ENCODE data around the gene GNL1. TPM values are rescaled to one million over a fixed set of nuclear protein-coding genes. Genes with fewer than 3 reads are reported as not detected.

GNL1 gene
- total and polyA plus RNA-seq, 2 of the 8 experiments (the other 6 are each of a cell fraction or from before 2014, with no cell fraction given) = 42.4 to 67.8 TPM

GRCh38 chr6:30603961-30604360, 47.7 kb upstream of the GNL1 start:
- Histone ChIP-seq H3K9ac (replicated peaks in 1 of 4; ENCODE audit: extremely low read depth in 1 of 4, low read depth in 3 of 4, low read length in 3 of 4) (no peak overlapping the region), H3K14ac (ENCODE audit: insufficient read length) (no peak overlapping the region), H2BK20ac (ENCODE audit: low read length) (no peak overlapping the region), H3K27ac (ENCODE audit: low read depth, low read length) (no peak overlapping the region), H3K4me2 (ENCODE audit: insufficient read depth in 1 of 2, low read depth in 2 of 2, low read length in 2 of 2) (no peak overlapping the region), H3K4me1 (replicated peaks in 1 of 4; ENCODE audit: control insufficient read depth in 3 of 4, insufficient read depth in 4 of 4, low read length in 3 of 4) (no peaks in the 10 kb centered on the region), H2AFZ (ENCODE audit: low read length) (no peak overlapping the region), H2BK15ac (ENCODE audit: low read length) (no peak overlapping the region), H4K91ac (replicated peaks; ENCODE audit: insufficient read length, low read length) (no peak overlapping the region), H4K8ac (ENCODE audit: extremely low read depth, insufficient read depth, low read length) (no peak overlapping the region), H3K18ac (ENCODE audit: extremely low read depth, low read length) (no peak overlapping the region), H3K23ac (ENCODE audit: insufficient read length) (no peak overlapping the region), H3K23me2 (ENCODE audit: low read depth, low read length) (no peaks in the 10 kb centered on the region; the same call in 1 of the 2 replicates), H4K5ac (ENCODE audit: insufficient read length, low read depth, low read length) (no peak overlapping the region), H3K36me3 (ENCODE audit: control insufficient read depth in 2 of 4, insufficient read depth in 4 of 4, low read length in 3 of 4) (peaks cover 64 to 87% (median 78%) of the 10 kb centered on the region in 4 experiments), H4K20me1 (replicated peaks in 1 of 2; ENCODE audit: control insufficient read depth in 1 of 2, insufficient read depth in 2 of 2, low read length in 2 of 2) (peaks cover 11 to 40% of the 10 kb centered on the region in 2 experiments), H2BK5ac (ENCODE audit: low read depth, low read length) (no peak overlapping the region), H3K56ac (replicated peaks; ENCODE audit: insufficient read length, low read depth, low read length) (no peak overlapping the region), H2BK120ac (replicated peaks; ENCODE audit: low read depth, low read length) (no peak overlapping the region), H2BK12ac (ENCODE audit: low read depth, low read length) (no peak overlapping the region), H3K27me3 (replicated peaks in 1 of 4; ENCODE audit: control insufficient read depth in 3 of 4, extremely low read depth in 1 of 4, insufficient read depth in 3 of 4, low read length in 3 of 4) (no peaks in the 10 kb centered on the region), H3K4me3 (ENCODE audit: extremely low read depth in 1 of 4, insufficient read depth in 2 of 4, low read depth in 3 of 4, low read length in 4 of 4) (no peak overlapping the region), H3K4ac (replicated peaks; ENCODE audit: insufficient read length, low read depth, low read length) (no peak overlapping the region), H2AK5ac (ENCODE audit: low read depth, low read length) (no peak overlapping the region), H3K79me2 (ENCODE audit: control insufficient read depth in 1 of 2, insufficient read depth in 2 of 2, low read length in 2 of 2) (no peaks in the 10 kb centered on the region), H3K79me1 (ENCODE audit: low read depth, low read length) (no peaks in the 10 kb centered on the region; the same call in none of the 2 replicates), H3K9me3 (ENCODE audit: insufficient read depth in 2 of 2, low read depth in 1 of 2, low read length in 1 of 2) (no peaks in the 10 kb centered on the region)
- no peak for FAIRE-seq
- ChIA-PET CTCF (ENCODE audit: partially characterized antibody) (interaction anchor here (2.2 kb wide), 1 partner anchor 28 kb away, joined by 5 read pairs; no protein-coding TSS in a partner anchor), POLR2A (ENCODE audit: partially characterized antibody) (interaction anchor here (0.6 to 21.6 kb wide), 11 partner anchors 10 to 129 kb away, joined by 3 to 712 read pairs (median 5); partner anchors contain the start of genes DHX16, MRPS18B and PPP1R10)
- no peak for DNase-seq (ENCODE audit: low read depth in 1 of 2, low spot score in 2 of 2)
- 95% methylated on average over 13 of the region's 13 CpGs; no CpG with 5 or more reads in 1 of the 2 experiments for WGBS, 2 experiments (ENCODE audit: extremely low coverage in 1 of 2, insufficient coverage in 1 of 2, insufficient read length in 1 of 2, insufficient replicate concordance in 2 of 2, low coverage in 1 of 2, low lambda C conversion rate in 2 of 2, missing lambda C conversion rate in 1 of 2)
- TF ChIP-seq SAP30 (IDR thresholded peaks at IDR 0.05; ENCODE audit: insufficient read depth, insufficient replicate concordance, low read length) = no peak
- TF ChIP-seq TEAD4 (IDR thresholded peaks at IDR 0.05; ENCODE audit: low read depth, low read length) = no peak
- TF ChIP-seq HDAC2 (IDR thresholded peaks at IDR 0.05; ENCODE audit: borderline replicate concordance in 1 of 2, low read depth in 2 of 2, low read length in 2 of 2) = no peak
- TF ChIP-seq BACH1 (IDR thresholded peaks at IDR 0.05; ENCODE audit: low read length) = no peak
- no peak for TF ChIP-seq FOSL1 (IDR thresholded peaks at IDR 0.05; ENCODE audit: insufficient read depth, low read depth, low read length)
- TF ChIP-seq SP4 (IDR thresholded peaks at IDR 0.05; ENCODE audit: low read length) = no peak
- no peak for TF ChIP-seq KDM1A (IDR thresholded peaks at IDR 0.05; ENCODE audit: borderline replicate concordance, low read length)
- TF ChIP-seq SP1 (IDR thresholded peaks at IDR 0.05; ENCODE audit: low read depth, low read length) = no peak
- TF ChIP-seq RNF2 (IDR thresholded peaks at IDR 0.05; ENCODE audit: borderline replicate concordance, low read depth, low read length, missing control alignments, poor library complexity, severe bottlenecking) = no peak
- no peak for TF ChIP-seq CHD1 (IDR thresholded peaks at IDR 0.05; ENCODE audit: low read depth, low read length)
- no peak for TF ChIP-seq JUND (IDR thresholded peaks at IDR 0.05; ENCODE audit: low read length)
- no peak for TF ChIP-seq USF2 (IDR thresholded peaks at IDR 0.05; ENCODE audit: low read length)
- TF ChIP-seq BCL11A (IDR thresholded peaks at IDR 0.05; ENCODE audit: low read depth in 2 of 2, low read length in 2 of 2) = no peak

All from H1 (cell line).